T-helper 22 cell (primary cell): ENCODE measurements around the gene OCA2.
"Not testable (repeated sequence)": the region's sequence is repeated elsewhere in the genome, so short reads cannot be mapped to it uniquely, and the experiment has no call there.

Source experiments
- DNase-seq: peaks from one replicate; pipeline ENCODE4 v3.0.0-alpha.2; 2020; ENCODE audit warnings: low read depth

Gene OCA2

DNA sequence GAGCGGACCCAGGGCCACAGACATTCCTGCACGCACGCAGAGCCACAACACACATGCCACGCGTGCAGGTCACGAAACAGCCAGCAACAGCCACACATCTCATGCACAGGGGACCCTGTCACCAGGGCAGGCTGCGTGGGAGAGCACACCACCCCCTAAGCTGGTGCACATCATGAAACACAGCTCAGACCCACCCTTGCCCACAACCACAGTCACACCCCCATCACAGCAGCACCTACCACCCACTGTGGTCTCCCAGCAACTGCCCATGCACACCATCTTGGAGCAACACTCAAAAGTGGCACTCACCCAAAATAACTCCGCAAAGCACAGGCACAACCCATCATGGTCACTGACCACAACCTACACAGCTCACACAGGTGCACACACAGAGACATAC, 75.7 kb downstream of the OCA2 start:
- no peak for DNase-seq

DNA sequence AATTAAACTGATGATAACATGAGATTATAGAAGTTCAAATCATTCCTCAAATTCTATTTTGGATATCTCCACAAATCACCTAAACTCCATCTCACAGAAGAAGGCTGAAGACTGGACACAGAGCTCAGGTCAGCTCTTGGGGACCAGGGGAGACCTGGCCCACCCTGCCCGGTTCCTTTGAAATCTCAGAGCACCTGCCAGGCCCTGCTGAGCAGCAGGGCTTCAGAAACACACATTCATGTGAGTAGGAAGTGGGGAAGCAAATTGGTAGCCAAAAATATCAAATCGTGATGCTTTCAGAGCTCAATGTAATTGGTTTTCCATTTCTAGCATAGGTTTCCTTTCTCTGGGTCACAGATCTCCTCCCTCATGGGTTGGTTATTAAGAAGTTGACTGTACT, 76.2 kb downstream of the OCA2 start:
- no peak for DNase-seq

DNA sequence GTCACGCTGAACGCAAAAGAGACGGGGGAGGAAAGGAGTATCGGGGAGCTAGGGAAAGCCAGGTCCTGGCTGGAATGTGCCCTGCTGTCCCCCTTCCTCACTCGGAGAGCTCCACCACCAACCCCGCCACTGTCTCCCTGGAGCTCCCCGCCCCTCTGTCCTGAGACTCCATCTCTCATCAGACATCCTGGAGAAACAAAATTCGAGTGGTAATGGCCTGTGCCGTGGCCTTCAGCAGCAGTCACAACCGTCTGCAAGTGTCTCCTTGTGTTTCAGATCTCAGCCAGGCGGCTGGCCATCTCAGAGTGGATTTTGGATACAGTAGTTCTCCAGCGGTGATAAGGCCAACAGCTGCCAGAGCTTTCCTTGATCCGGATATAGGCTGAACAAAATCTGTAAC, 76.9 kb downstream of the OCA2 start:
- DNase-seq: no peak

DNA sequence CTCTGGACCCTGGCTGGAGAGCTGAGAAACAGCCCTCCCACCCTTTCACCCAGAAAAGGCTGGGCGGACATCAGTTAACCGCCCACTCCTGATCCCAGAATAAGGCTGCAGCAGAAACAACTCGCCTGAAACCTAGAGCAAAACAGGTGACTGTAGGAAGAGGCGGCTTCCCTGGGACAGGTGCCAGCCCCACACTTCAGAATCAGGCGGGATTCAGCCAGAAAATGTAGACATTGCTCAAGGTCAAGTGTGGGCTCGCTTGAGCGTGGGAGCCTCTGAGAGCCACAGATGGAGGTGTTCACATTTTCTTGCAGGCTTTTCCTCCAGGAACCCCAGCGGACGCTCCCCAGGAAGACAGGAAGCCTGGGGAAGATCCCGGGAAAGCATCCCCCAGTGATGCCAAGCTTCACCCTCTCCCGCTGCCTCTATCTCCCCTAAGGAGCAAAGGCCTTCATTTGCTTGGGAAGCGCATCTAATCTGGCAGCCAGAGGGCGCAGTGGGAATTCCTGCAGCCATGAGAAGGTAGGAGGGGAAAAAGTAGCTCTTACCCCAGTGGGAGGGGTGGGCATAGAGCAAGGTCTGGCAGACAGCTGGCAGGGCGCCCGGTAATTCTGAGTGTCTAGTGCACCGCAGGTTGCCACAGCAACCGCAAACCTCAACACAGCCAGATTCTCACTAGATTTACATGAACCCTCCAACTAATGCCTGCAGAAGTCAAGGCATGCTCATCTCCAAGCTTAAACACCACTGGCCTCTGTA, 77.7 kb downstream of the OCA2 start:
- DNase-seq: no peak

DNA sequence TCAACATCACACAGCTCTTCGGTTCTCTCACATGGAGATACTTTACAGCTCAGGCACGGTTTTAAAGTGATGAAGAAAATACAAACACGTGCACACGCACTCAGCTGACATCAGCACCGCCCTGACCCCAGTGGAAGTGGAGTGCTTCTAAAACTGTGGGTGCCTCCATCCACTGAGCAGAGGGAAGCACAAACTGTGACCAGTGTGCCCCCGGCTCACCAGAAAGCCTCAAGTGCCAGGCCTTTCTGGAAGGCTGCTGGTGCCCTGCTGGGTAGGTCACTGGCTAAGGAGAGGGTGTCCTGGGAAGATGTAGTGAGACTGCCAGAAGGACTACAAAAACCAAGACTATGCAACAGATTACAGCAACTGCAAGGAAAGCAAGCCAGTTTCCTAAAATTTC, 78.5 kb downstream of the OCA2 start:
- no peak for DNase-seq

DNA sequence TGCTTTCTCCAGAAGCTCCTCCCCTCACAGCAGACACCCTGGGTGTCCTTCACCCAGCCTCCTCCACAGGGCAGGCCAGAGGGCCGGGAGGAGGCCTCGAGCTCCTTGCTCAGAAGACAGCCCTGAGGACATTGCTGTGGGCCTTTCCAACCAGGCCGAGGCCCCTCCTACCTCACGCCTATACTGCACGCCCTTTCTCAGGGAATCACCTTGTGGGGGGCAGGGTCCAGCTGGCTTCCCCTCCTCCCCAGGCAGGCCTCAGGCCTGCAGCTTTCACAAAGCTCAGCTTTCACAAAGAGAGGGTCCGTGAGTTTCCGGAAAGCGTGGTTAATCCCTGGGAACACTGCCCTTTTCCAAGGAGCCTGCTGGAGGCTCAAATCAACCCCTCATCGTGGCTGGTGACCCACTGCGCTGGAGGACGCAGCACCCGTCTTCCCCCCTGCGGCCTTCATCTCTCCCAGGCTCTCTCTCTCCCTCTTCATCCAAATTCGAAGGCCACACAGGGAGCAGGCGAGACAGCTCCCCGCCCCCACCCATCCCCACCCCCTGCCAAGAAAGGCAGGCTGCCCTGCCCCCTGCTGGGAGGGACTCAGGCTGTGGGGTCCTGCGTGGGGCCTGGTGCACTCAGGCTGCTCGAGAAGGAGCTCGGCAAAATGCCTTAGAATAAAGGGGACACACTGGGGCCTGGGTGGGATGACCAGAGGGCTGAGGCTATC, 79.4 kb downstream of the OCA2 start:
- DNase-seq: no peak

DNA sequence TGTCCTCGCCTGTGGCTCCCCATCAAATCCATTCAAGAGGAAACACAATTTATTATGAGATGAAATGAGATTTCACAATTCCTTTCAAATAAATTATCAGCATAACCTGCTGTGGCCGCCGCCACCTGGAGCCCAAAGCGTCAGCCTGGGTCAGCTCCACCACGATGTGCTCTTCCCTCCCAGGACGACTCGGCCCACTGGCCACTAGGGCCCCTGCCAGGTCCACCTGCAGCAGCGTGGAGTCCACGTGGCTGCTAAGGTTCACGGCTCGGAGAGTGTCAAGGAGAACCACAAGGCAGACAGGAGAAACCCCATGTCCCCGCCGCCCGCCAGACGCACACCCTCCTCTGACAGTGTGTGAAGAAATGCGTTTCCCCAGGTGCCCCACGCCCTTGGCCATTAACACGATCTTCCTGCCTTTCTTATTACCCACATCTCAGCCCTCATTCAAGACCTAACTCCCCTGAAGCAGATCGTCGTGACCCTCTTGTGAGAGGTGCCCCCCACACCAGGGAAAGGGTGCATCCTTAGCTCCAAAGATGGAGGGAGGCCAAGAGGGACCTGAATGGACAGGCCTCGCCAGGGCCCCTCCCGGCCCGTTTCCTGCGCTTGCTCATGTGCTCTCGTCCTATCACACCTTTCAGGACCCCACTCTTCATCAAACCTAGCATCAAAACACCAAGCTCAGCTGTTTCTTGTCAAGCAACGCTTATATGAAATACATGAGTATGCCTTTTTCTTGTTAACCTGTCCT, 80.6 kb downstream of the OCA2 start:
- no peak for DNase-seq

DNA sequence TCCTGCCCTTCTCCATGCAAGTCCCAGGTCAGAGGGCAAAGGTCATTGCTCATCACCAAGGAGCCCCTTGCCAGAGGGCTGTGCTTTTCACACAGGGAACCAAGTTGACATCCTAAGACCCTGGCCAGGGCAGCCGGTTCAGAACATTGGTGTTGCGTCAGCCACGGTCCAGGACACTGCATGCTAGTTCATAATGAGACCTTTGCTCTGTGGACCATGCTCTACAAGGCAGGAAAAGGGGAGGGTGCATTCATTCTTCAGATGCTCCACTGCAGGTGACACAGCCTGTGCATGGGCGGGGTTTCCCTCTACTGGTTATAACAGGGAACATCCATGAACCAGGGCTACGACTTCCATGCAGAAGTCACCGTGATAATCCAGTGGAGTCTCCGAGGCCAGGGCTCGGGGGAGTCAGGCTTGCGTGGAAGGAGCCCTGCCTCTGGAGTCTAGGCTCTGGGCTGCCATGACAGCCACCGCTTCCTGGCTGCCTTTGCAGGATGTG, 81.6 kb downstream of the OCA2 start:
- DNase-seq: no peak

DNA sequence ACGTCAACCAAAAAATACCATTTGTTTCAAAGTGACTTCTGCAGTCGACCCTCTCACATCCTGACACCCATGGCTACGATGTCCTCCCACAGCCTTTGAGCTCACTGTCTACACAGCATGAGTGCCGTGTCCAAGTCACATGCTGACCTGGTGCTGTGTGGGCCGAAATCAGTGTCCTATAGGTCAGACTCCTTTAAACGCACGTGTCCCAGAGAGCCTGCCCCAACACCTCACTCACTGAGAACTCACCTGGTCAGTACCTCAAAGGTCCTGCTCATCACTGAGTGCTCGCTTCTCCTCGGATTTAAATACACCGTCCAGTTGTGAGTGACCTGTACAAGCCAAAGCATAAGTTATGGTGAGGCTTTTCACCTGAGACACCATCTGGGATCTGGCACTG, 83.3 kb downstream of the OCA2 start:
- no peak for DNase-seq

DNA sequence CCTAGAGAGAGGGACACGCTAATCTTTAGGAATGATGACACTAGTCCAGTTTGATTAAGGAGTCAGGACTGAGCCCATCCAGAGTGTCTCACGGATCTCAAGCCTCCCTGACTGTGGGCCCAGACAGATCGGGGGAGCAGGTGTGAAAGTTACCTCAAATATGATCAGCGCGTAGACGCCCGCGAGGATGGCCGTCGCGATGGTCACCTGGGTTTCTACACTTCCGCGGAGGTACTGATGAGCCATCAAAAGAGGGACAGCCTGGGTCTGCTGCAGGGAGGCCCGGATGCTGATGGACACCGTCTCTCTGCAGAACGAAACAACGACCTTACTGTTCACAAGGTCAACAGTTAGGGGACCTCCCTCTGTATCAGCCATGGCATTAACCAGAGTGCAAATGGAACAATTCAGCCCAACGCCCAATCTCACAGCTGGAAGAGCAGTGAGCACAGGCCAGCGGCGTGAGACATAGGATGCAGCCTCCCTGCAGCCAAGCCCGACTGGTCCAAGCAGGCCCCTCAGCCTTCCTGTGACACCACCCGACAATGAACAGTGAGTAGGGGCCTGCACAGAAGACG, 84.4 kb downstream of the OCA2 start:
- DNase-seq: no peak

DNA sequence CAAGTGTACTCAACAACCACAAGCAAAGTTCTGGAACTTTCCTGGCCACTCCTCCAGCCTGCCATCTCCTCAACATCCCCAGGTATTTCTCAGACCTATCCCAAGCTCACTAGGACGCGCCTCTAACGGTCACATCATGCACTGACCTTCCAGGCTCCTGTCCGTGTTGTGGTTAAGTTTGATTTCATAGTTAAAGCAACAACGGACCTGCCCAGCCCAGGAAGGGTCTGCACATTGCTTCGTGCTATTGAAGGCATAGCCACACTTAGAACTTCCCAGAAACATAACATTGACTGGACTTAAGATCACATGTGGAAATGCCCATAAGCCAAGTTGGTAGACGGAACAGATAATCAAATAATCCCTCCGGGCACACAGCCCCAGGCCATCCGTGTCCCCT, 85.1 kb downstream of the OCA2 start:
- DNase-seq: no peak

DNA sequence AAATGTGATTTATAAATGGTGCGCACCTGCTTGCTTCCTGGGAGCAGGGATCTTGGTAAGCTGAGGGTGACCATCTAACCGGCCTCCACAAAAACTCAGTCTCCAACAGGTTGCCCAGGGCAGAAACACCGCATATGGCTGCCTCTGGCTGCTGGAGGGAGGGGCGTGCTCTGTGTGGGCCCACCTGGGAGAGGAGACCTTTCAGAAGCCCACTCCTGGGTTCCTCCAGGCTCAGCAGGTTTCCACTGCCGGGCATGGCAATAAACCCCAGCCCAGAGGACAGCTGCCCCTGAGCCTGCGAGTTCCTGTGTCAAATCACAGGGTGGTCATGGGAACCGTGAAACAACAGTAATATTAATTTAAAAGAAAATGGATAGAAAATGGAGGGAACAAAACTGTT, 85.6 kb downstream of the OCA2 start:
- DNase-seq: no peak

DNA sequence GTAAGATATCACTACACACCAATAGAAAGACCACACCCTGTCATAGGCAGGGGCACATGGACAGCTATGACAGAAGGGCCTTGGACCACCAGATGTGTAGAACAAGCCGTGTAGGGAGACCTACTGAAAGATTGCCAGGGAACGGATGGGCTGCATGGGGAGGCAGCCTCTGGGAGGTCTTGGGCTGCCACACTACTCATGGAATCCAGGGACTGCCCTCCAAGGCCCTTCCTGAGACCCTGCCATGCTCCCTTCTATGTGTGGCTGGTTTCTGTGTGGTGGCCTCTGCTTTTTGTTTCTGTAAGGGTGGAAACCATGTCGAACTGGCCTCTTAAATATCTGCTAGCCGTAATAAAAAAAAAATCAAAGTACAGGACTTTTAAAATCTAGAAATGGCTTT, 86.9 kb downstream of the OCA2 start:
- DNase-seq: no peak

DNA sequence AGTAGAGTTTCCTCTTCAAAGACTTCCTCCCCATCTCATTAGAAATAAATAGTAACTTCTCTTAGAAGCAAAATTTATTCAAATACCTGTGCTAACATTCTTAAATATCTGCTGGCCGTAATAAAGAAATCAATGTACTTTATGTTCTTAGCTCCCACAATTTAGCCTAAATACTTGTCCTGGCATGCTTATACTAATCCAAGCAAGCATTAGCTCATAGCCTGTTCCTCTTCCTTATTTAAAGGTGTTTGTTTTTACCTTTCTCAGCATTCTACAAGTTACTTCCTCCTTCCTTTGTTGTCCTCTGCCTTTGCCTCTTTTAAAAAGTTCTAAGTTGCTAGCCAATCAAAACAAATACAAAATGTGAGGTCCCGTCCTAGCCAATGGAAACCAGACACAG, 90.9 kb downstream of the OCA2 start:
- not testable (repeated sequence) for DNase-seq

DNA sequence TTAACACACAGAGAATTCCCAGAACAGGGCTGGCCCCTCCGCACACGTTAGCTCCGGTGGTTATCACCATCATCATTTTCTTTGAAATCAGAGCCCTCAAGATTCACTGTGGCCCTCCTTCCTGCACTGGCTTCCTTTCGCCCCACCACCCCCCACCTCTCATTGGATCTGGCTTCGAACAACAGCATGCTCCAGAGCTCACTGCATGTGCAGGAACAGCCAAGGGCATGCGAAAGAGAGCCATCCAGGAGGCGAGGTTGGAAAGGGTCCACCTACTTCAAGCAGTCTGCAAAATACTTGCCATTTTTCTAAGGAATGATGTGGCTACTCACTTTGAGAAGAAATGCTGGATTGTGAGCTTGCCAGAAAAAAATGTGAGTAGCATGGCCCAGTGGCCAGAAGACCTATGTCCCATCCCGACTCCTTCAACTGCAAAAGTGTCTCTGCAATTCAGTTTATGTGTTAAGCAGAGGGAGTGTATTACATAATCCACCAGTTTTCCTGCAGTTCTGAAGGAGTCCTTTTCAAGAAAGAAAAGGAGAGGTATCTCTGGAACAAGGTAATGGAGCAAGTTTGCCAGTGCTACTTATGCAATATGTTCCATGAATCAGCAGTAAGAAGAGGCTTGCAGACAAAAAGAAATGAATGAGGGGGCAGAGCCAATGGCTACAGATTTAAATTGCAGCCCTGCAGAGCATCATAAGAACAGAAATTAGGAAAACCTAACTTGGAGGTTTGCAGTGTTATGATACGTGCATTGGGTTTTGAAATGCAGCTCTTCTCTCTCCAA, 92.8 kb downstream of the OCA2 start:
- no peak for DNase-seq

DNA sequence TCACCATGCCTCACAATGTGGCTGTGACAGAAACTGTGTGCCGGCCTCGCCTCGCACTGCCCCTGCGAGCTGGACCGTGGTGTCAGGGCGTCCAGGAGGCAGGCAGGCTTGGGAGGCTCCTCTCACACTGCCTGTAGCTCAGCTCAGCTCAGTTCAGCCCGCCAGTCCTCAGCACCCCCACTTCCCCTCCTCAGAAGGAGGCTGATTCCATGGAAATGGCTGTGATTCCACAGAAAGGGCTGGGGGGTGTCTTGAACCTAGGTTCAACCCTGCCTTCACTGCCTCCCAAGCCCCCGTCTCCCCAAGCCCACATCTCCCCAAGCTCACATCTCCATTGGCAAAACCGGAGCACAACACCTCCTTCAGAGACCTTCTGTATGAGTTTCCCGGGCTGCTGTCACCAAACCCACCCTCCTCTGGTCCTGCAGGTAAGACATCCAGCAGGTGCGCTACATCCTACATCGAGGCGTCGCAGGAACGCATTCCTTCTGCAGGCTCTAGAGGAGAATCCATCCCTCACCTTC, 94.0 kb downstream of the OCA2 start:
- no peak for DNase-seq

DNA sequence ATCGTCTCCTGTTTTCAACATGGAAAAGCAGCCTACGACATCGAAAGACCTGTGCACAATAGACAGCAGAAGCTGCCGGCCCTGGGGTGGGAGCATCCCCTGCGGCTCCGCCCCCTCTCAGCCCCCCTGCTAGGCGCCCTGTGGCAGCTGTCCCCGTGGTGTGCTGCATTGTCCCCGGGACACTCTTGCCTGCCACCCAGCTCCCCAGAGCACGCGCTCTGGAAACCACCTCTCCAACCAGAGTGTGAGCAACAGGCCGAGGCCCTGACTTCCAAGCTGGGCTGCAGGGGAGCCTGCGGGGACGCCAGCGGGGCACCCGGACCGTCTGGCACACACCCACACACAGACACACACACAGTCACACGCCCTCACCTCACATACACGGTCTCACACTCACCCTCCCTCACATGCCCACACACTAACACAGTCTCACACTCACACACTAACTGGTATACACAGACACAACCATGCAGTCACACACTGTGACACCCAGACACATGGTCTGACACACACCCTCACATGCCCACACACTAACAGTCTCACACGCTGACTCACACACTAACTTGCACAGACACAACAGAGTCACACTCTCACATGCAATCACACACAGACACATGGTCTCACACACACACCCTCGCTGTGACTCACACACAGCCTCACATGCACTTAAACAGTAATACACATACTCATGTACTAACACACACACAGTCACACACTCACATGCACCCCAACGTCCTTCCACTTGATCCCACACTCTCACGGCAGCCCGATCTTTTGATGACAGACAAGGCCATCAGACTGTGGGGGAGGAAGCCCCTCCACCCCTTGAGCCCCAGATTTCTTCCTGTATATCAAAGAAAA, 94.7 kb downstream of the OCA2 start:
- DNase-seq: no peak

DNA sequence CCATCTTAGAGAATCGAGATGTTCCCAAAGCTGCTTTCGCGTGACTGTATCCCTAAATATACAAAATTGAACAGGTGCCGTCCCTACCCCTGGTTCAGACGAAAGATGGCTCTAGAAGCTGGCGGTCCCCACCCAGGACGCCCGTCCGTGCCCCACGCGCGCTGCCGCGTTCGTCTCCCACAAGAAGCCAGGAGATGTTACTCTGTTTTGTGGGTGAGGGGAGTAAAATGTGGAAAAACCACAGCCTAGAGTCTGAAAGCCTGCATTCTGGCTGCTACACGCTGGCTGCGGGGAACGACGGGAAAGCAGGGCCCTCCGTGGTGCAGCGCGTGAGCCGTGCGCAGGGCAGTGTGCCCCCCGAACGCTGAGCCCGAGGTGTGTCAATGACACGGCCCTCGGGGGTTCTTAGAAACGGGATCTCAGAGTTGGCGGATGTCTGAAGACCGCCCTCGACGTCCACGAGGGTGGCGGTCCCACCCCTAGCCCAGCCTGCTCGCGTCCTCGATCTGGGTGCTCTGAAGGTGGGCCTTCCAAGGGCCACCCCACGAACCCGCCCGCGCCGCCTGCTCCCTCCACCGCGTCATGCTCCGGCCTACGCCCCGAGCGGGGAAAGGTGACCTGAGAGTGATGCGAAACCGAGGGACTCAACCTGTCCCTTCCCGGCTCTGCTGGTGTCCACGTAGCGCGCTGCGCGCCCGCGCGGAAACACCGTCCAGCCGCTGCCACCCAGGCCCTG, 95.6 kb downstream of the OCA2 start:
- no peak for DNase-seq

DNA sequence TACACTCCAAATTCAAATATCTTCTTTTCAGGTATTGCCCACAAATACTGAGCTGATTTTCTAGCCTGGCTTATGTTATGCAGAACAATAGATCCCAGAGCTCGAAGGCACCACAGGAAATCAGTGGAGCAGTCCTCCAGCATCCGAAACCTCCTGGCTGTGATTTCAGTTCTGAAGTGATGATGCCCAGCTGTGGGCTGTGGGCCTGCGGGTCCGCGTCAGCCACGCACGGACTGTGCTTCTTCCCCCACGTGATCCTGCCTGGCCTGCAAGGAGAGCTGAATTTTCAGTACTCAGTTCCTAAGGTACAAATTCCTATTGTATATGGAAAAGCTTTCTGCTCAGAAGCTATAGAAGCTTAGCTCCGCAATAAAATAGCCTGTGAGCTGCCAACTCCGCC, 96.2 kb downstream of the OCA2 start:
- no peak for DNase-seq
